ENCODE data around the gene KLRK1.
"Not testable (repeated sequence)": the region's sequence is repeated elsewhere in the genome, so short reads cannot be mapped to it uniquely, and the experiment has no call there.

DNA sequence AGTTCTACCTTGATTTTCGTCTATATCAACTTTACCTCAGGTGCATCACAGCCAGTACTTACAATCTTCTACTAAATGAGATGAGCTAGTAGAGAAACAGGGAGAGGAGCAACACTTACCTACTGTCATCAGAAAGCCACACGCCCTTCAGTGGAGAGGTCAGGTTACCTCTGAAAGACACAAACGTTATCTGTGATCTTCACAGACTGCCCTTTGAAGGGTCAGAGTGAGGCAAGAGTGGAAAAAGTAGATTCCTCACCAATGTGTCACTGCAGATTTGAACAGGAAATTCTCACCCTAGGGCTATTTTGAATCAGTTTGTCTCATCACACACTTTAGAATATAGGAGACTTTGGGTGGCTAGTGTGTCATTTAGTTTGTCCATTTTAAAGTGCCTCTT lies 32.3 kb upstream of the KLRK1 start:
- not testable (repeated sequence) for TF ChIP-seq POLR2A, EP300 (IDR thresholded peaks at IDR 0.05)
- TF ChIP-seq, protein P1, sequence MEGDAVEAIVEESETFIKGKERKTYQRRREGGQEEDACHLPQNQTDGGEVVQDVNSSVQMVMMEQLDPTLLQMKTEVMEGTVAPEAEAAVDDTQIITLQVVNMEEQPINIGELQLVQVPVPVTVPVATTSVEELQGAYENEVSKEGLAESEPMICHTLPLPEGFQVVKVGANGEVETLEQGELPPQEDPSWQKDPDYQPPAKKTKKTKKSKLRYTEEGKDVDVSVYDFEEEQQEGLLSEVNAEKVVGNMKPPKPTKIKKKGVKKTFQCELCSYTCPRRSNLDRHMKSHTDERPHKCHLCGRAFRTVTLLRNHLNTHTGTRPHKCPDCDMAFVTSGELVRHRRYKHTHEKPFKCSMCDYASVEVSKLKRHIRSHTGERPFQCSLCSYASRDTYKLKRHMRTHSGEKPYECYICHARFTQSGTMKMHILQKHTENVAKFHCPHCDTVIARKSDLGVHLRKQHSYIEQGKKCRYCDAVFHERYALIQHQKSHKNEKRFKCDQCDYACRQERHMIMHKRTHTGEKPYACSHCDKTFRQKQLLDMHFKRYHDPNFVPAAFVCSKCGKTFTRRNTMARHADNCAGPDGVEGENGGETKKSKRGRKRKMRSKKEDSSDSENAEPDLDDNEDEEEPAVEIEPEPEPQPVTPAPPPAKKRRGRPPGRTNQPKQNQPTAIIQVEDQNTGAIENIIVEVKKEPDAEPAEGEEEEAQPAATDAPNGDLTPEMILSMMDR (IDR thresholded peaks at IDR 0.05): not testable (repeated sequence)
